ENCODE data around the gene USP25. TPM values are rescaled to one million over a fixed set of nuclear protein-coding genes. Genes with fewer than 3 reads are reported as not detected.

USP25 gene
- total and polyA plus RNA-seq, 2 experiments from 2014 or later = 11.8 to 49.2 TPM

DNA sequence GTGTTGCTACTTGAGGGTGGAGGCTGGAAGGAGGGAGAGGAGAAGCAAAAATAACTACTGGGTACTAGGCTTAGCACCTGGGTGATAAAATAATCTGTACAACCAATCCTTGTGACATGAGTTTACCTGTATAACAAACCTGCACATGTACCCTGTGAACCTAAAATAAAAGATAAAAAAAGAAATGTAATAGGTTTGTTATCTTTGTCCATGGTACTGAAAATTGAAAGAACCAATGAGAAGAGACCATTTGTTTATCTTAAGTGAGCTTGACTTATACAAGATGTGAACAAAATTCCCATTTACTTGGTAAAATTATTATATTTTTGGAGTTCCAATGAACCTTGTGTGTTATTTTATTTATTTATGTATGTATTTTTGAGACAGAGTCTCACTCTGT is 11.1 kb upstream of the USP25 start:
- no peak for DNase-seq (ENCODE audit: low spot score)
- no peak for ATAC-seq
- no peak overlapping the region for H3K4me3 ChIP-seq
- H3K4me1 ChIP-seq (ENCODE audit: insufficient read depth) = no peaks in the 10 kb centered on the region
- no peaks in the 10 kb centered on the region for H3F3A ChIP-seq (replicated peaks; ENCODE audit: low read depth)
- no peak overlapping the region for H3K27ac ChIP-seq (ENCODE audit: low read depth)
- Mint-ChIP-seq H3K27ac (no peak overlapping the region), H3K4me1 (peaks cover 17% of the 10 kb centered on the region), H3K27me3 (ENCODE audit: insufficient read depth, low read depth, poor library complexity) (peaks cover 3% of the 10 kb centered on the region), H3K4me3 (no peak overlapping the region), H3K36me3 (ENCODE audit: low read depth) (no peaks in the 10 kb centered on the region), H3K9me3 (no peaks in the 10 kb centered on the region; the same call in 1 of the 3 replicates)
- H2AFZ ChIP-seq = no peak overlapping the region
- no peaks in the 10 kb centered on the region for H3K36me3 ChIP-seq (ENCODE audit: insufficient read depth)
- TF ChIP-seq ZNF114 (CRISPR knock-in tag; IDR thresholded peaks at IDR 0.05) (no peak), CREB1 (CRISPR knock-in tag; IDR thresholded peaks at IDR 0.05; ENCODE audit: low read depth) (no peak), EZH2phosphoT487 (IDR thresholded peaks at IDR 0.05; ENCODE audit: unreplicated experiment) (no peak), JUNB (IDR thresholded peaks at IDR 0.05; ENCODE audit: unreplicated experiment) (no peak), STAT1 (IDR thresholded peaks at IDR 0.05; ENCODE audit: unreplicated experiment) (no peak), EZH2 (IDR thresholded peaks at IDR 0.05; ENCODE audit: low read depth, unreplicated experiment) (no peak), ZNF331 (CRISPR knock-in tag; IDR thresholded peaks at IDR 0.05; ENCODE audit: low read depth) (no peak), NANOG (IDR thresholded peaks at IDR 0.05; ENCODE audit: borderline replicate concordance) (no peak), POLR2AphosphoS5 (IDR thresholded peaks at IDR 0.05; ENCODE audit: low read depth) (no peak)
- TF ChIP-seq, protein P1, sequence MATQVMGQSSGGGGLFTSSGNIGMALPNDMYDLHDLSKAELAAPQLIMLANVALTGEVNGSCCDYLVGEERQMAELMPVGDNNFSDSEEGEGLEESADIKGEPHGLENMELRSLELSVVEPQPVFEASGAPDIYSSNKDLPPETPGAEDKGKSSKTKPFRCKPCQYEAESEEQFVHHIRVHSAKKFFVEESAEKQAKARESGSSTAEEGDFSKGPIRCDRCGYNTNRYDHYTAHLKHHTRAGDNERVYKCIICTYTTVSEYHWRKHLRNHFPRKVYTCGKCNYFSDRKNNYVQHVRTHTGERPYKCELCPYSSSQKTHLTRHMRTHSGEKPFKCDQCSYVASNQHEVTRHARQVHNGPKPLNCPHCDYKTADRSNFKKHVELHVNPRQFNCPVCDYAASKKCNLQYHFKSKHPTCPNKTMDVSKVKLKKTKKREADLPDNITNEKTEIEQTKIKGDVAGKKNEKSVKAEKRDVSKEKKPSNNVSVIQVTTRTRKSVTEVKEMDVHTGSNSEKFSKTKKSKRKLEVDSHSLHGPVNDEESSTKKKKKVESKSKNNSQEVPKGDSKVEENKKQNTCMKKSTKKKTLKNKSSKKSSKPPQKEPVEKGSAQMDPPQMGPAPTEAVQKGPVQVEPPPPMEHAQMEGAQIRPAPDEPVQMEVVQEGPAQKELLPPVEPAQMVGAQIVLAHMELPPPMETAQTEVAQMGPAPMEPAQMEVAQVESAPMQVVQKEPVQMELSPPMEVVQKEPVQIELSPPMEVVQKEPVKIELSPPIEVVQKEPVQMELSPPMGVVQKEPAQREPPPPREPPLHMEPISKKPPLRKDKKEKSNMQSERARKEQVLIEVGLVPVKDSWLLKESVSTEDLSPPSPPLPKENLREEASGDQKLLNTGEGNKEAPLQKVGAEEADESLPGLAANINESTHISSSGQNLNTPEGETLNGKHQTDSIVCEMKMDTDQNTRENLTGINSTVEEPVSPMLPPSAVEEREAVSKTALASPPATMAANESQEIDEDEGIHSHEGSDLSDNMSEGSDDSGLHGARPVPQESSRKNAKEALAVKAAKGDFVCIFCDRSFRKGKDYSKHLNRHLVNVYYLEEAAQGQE (IDR thresholded peaks at IDR 0.05; ENCODE audit: unreplicated experiment) = no peak
- TF ChIP-seq, protein P2, sequence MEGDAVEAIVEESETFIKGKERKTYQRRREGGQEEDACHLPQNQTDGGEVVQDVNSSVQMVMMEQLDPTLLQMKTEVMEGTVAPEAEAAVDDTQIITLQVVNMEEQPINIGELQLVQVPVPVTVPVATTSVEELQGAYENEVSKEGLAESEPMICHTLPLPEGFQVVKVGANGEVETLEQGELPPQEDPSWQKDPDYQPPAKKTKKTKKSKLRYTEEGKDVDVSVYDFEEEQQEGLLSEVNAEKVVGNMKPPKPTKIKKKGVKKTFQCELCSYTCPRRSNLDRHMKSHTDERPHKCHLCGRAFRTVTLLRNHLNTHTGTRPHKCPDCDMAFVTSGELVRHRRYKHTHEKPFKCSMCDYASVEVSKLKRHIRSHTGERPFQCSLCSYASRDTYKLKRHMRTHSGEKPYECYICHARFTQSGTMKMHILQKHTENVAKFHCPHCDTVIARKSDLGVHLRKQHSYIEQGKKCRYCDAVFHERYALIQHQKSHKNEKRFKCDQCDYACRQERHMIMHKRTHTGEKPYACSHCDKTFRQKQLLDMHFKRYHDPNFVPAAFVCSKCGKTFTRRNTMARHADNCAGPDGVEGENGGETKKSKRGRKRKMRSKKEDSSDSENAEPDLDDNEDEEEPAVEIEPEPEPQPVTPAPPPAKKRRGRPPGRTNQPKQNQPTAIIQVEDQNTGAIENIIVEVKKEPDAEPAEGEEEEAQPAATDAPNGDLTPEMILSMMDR (conservative IDR thresholded peaks at IDR 0.05; ENCODE audit: low read depth in 2 of 2) = no peak
- TF ChIP-seq, protein P3, sequence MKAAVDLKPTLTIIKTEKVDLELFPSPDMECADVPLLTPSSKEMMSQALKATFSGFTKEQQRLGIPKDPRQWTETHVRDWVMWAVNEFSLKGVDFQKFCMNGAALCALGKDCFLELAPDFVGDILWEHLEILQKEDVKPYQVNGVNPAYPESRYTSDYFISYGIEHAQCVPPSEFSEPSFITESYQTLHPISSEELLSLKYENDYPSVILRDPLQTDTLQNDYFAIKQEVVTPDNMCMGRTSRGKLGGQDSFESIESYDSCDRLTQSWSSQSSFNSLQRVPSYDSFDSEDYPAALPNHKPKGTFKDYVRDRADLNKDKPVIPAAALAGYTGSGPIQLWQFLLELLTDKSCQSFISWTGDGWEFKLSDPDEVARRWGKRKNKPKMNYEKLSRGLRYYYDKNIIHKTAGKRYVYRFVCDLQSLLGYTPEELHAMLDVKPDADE (IDR thresholded peaks at IDR 0.05) = no peak
- TF ChIP-seq, protein P4, sequence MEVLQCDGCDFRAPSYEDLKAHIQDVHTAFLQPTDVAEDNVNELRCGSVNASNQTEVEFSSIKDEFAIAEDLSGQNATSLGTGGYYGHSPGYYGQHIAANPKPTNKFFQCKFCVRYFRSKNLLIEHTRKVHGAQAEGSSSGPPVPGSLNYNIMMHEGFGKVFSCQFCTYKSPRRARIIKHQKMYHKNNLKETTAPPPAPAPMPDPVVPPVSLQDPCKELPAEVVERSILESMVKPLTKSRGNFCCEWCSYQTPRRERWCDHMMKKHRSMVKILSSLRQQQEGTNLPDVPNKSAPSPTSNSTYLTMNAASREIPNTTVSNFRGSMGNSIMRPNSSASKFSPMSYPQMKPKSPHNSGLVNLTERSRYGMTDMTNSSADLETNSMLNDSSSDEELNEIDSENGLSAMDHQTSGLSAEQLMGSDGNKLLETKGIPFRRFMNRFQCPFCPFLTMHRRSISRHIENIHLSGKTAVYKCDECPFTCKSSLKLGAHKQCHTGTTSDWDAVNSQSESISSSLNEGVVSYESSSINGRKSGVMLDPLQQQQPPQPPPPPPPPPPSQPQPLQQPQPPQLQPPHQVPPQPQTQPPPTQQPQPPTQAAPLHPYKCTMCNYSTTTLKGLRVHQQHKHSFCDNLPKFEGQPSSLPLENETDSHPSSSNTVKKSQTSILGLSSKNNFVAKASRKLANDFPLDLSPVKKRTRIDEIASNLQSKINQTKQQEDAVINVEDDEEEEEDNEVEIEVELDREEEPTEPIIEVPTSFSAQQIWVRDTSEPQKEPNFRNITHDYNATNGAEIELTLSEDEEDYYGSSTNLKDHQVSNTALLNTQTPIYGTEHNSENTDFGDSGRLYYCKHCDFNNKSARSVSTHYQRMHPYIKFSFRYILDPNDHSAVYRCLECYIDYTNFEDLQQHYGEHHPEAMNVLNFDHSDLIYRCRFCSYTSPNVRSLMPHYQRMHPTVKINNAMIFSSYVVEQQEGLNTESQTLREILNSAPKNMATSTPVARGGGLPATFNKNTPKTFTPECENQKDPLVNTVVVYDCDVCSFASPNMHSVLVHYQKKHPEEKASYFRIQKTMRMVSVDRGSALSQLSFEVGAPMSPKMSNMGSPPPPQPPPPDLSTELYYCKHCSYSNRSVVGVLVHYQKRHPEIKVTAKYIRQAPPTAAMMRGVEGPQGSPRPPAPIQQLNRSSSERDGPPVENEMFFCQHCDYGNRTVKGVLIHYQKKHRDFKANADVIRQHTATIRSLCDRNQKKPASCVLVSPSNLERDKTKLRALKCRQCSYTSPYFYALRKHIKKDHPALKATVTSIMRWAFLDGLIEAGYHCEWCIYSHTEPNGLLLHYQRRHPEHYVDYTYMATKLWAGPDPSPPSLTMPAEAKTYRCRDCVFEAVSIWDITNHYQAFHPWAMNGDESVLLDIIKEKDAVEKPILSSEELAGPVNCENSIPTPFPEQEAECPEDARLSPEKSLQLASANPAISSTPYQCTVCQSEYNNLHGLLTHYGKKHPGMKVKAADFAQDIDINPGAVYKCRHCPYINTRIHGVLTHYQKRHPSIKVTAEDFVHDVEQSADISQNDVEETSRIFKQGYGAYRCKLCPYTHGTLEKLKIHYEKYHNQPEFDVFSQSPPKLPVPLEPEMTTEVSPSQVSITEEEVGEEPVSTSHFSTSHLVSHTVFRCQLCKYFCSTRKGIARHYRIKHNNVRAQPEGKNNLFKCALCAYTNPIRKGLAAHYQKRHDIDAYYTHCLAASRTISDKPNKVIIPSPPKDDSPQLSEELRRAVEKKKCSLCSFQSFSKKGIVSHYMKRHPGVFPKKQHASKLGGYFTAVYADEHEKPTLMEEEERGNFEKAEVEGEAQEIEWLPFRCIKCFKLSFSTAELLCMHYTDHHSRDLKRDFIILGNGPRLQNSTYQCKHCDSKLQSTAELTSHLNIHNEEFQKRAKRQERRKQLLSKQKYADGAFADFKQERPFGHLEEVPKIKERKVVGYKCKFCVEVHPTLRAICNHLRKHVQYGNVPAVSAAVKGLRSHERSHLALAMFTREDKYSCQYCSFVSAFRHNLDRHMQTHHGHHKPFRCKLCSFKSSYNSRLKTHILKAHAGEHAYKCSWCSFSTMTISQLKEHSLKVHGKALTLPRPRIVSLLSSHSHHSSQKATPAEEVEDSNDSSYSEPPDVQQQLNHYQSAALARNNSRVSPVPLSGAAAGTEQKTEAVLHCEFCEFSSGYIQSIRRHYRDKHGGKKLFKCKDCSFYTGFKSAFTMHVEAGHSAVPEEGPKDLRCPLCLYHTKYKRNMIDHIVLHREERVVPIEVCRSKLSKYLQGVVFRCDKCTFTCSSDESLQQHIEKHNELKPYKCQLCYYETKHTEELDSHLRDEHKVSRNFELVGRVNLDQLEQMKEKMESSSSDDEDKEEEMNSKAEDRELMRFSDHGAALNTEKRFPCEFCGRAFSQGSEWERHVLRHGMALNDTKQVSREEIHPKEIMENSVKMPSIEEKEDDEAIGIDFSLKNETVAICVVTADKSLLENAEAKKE (CRISPR knock-in tag; IDR thresholded peaks at IDR 0.05) = no peak
- no peak overlapping the region for H3K4me2 ChIP-seq
- no peaks in the 10 kb centered on the region; the same call in 1 of the 2 replicates for H3K9me2 ChIP-seq (ENCODE audit: insufficient read depth)
- H4K20me1 ChIP-seq (replicated peaks; ENCODE audit: insufficient read depth) = no peaks in the 10 kb centered on the region
- no peaks in the 10 kb centered on the region for H3K79me2 ChIP-seq (replicated peaks; ENCODE audit: insufficient read depth)
- H3K27me3 ChIP-seq (ENCODE audit: insufficient read depth) = no peaks in the 10 kb centered on the region

Data from GM23338 (cell line).